PFSK-1 (cell line): ENCODE measurements around the gene INPP5F.

Experiments used
- FOXP2 ChIP-seq: optimal IDR thresholded peaks from 2 replicates; pipeline ENCODE3; 2011; ENCODE audit warnings: borderline replicate concordance, control low read depth, inconsistent platforms; ENCODE audit not compliant: insufficient read depth; ENCODE audit errors: extremely low read length, extremely low read depth
- POLR2AphosphoS5 ChIP-seq: IDR thresholded peaks from 2 replicates; pipeline ENCODE4 v1.6.1; 2012; ENCODE audit warnings: low read depth, mild to moderate bottlenecking, control low read depth, low read length, moderate library complexity
- SIN3A ChIP-seq: IDR thresholded peaks from 2 replicates; pipeline ENCODE4 v1.6.1; 2012; ENCODE audit warnings: mild to moderate bottlenecking, low read length, moderate library complexity, borderline replicate concordance; ENCODE audit not compliant: insufficient read depth
- TAF1 ChIP-seq: IDR thresholded peaks from 2 replicates; pipeline ENCODE4 v1.6.1; 2012; ENCODE audit warnings: low read length, control low read depth, borderline replicate concordance; ENCODE audit not compliant: insufficient read depth
- TF ChIP-seq, protein P1 (sequence below), 2 experiments: IDR thresholded peaks; 2 replicates each; pipeline versions ENCODE4 v1.6.1 to v1.8.0; 2011 to 2012; ENCODE audit warnings: low read depth in 2 of 2, low read length in 2 of 2, control low read depth in 1 of 2, inconsistent platforms in 1 of 2, mild to moderate bottlenecking in 1 of 2, moderate library complexity in 1 of 2; ENCODE audit not compliant: insufficient read depth in 1 of 2

Gene INPP5F

DNA sequence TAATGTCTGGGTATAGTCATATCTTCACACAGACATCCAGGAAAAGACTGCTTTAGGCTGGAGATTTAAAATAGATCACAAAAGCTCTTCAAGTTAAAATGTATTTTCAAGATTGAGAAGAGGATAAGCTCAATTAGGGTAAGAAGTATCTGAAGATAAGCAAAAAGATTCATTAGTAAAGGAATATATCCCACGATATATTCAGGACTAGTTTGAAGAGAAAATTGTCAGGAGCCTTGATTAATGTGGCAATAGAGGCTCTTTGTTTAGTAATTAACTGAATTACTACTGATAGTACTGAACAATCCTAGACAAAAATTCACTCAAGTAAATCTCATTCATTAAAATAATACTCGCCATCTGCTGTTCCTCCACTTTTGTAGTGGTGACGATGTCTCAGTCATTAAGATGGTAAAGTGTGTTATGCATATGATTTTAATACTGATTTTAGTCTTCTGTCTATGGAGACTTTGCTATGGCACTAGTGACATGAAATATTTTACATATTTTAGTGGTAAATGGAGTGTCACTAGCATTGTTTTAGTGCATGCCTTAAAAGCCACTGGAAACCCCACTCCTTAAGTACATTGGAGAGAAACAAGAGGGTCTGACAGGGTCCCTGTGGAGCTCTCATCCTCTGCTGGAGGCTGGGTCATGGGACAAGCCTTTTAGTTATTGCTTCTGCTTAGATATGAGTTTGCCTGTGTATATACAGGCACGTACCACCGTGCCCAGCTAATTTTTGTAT, 32.8 kb downstream of the INPP5F start:
- TF ChIP-seq TAF1 (no peak), FOXP2 (no peak), POLR2AphosphoS5 (no peak), SIN3A (no peak)
- TF ChIP-seq, protein P1, sequence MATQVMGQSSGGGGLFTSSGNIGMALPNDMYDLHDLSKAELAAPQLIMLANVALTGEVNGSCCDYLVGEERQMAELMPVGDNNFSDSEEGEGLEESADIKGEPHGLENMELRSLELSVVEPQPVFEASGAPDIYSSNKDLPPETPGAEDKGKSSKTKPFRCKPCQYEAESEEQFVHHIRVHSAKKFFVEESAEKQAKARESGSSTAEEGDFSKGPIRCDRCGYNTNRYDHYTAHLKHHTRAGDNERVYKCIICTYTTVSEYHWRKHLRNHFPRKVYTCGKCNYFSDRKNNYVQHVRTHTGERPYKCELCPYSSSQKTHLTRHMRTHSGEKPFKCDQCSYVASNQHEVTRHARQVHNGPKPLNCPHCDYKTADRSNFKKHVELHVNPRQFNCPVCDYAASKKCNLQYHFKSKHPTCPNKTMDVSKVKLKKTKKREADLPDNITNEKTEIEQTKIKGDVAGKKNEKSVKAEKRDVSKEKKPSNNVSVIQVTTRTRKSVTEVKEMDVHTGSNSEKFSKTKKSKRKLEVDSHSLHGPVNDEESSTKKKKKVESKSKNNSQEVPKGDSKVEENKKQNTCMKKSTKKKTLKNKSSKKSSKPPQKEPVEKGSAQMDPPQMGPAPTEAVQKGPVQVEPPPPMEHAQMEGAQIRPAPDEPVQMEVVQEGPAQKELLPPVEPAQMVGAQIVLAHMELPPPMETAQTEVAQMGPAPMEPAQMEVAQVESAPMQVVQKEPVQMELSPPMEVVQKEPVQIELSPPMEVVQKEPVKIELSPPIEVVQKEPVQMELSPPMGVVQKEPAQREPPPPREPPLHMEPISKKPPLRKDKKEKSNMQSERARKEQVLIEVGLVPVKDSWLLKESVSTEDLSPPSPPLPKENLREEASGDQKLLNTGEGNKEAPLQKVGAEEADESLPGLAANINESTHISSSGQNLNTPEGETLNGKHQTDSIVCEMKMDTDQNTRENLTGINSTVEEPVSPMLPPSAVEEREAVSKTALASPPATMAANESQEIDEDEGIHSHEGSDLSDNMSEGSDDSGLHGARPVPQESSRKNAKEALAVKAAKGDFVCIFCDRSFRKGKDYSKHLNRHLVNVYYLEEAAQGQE (IDR thresholded peaks at IDR 0.05; ENCODE audit: insufficient read depth in 1 of 2, low read depth in 2 of 2, low read length in 2 of 2) = no peak

DNA sequence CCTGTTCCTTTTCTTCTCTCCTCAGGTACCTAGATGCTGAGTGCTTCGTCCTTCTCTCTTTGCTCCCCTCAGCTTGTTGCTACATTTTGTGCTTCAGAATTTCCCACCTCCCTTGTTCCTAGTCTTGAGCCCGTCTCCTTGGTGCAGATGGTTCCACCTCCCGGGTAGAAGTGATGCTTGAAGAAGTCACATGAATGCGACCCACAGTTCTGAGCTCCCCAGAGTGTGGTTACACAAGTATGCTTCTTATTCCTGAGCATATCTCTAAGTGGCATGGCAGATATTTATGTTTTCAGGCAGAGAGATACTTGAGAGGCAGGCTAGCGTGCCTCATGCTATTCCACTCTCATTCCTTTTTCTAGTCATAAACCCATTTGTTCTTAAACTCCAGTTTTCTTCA, 34.0 kb downstream of the INPP5F start:
- TF ChIP-seq FOXP2 (no peak), TAF1 (no peak), SIN3A (no peak), POLR2AphosphoS5 (no peak)
- TF ChIP-seq, protein P1 (IDR thresholded peaks at IDR 0.05; ENCODE audit: insufficient read depth in 1 of 2, low read depth in 2 of 2, low read length in 2 of 2) = no peak

DNA sequence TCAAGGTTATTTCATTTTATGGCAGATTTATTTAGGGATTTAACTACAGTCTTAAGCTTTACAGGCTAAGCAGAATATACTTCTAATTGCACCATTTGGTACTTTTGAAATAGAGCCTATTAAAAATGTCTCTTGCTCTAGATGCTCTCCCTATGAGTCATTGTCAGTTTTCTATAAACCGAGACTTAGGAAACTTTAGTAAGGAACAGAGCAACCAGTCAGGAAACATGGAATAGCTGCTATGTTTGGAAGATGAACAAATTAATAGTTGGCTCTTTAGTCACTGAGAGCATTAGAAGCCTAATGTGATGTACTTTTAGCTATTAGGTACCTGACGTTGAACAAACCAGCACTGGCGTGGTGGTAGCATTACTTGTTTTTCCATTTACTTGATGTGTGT, 35.3 kb downstream of the INPP5F start:
- TF ChIP-seq FOXP2 = no peak
- no peak for TF ChIP-seq SIN3A
- TF ChIP-seq POLR2AphosphoS5 = no peak
- TF ChIP-seq, protein P1 (IDR thresholded peaks at IDR 0.05; ENCODE audit: insufficient read depth in 1 of 2, low read depth in 2 of 2, low read length in 2 of 2) = no peak
- no peak for TF ChIP-seq TAF1

DNA sequence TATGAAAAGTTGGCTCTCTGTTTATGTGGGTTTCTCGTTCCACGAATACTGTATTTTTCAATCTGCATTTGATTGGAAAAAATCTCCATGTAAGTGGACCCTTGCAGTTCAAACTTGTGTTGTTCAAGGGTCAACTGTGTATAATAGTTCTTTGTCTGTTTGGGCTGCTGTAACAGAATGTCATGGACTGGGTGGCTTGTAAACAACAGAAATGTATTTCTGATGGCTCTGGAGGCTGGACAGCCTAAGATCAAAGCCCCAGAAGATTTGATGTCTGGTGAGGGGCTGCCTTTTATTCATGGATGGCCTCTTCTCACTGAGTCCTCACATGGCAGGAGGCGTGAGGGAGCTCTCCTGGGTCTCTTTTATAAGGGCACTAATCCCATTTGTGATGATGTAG, 36.2 kb downstream of the INPP5F start:
- TF ChIP-seq POLR2AphosphoS5 = no peak
- TF ChIP-seq, protein P1 (IDR thresholded peaks at IDR 0.05; ENCODE audit: insufficient read depth in 1 of 2, low read depth in 2 of 2, low read length in 2 of 2) = no peak
- no peak for TF ChIP-seq FOXP2
- no peak for TF ChIP-seq TAF1
- TF ChIP-seq SIN3A = no peak
